H9 (cell line): ENCODE results near the gene ADGRL3. TPM values are rescaled to one million over a fixed set of nuclear protein-coding genes. Genes with fewer than 3 reads are reported as not detected.

Experiments used
- DNase-seq: peaks from one replicate; pipeline ENCODE4 v3.0.0-alpha.2; 2017
- H2AFZ ChIP-seq: one replicate; pipeline ENCODE4 v1.6.1; 2013; ENCODE audit warnings: mild to moderate bottlenecking, low read length, control low read depth, moderate library complexity
- H2AK5ac ChIP-seq: 2 replicates; pipeline ENCODE4 v1.6.1; 2013; ENCODE audit warnings: low read length, control low read depth, mixed read lengths; ENCODE audit not compliant: insufficient read length
- H2BK120ac ChIP-seq: one replicate; pipeline ENCODE4 v1.6.1; 2013; ENCODE audit warnings: low read depth, mild to moderate bottlenecking, low read length, control low read depth, inconsistent platforms; ENCODE audit not compliant: poor library complexity, severe bottlenecking
- H2BK12ac ChIP-seq: 2 replicates; pipeline ENCODE4 v1.6.1; 2013; ENCODE audit warnings: low read length, control low read depth, mixed read lengths, low read depth; ENCODE audit not compliant: insufficient read length
- H2BK15ac ChIP-seq: 2 replicates; pipeline ENCODE4 v1.6.1; 2013; ENCODE audit warnings: low read depth, low read length, control low read depth
- H2BK20ac ChIP-seq: one replicate; pipeline ENCODE4 v1.6.1; 2013; ENCODE audit warnings: low read depth, mild to moderate bottlenecking, low read length, control low read depth, inconsistent platforms; ENCODE audit not compliant: poor library complexity, severe bottlenecking
- H2BK5ac ChIP-seq: 2 replicates; pipeline ENCODE4 v1.6.1; 2013; ENCODE audit warnings: low read length, control low read depth, mixed read lengths; ENCODE audit not compliant: insufficient read length
- H3K14ac ChIP-seq: 2 replicates; pipeline ENCODE4 v1.6.1; 2013; ENCODE audit warnings: low read length, control low read depth; ENCODE audit not compliant: insufficient read depth
- H3K18ac ChIP-seq: 2 replicates; pipeline ENCODE4 v1.6.1; 2013; ENCODE audit warnings: low read depth, mild to moderate bottlenecking, mixed read lengths, low read length, control low read depth; ENCODE audit not compliant: insufficient read length
- H3K23ac ChIP-seq: 2 replicates; pipeline ENCODE4 v1.6.1; 2013; ENCODE audit warnings: low read length, control low read depth, mixed read lengths, low read depth; ENCODE audit not compliant: insufficient read length
- H3K23me2 ChIP-seq: 2 replicates; pipeline ENCODE4 v1.6.1; 2013; ENCODE audit warnings: low read depth, mild to moderate bottlenecking, mixed read lengths, low read length, control low read depth; ENCODE audit not compliant: insufficient read length, poor library complexity, severe bottlenecking
- H3K27ac ChIP-seq: 2 replicates; pipeline ENCODE4 v1.5.1; 2013; ENCODE audit warnings: low read length, control low read depth, mixed read lengths, low read depth; ENCODE audit not compliant: insufficient read length
- H3K27me3 ChIP-seq: 2 replicates; pipeline ENCODE4 v1.6.1; 2013; ENCODE audit warnings: low read length, control low read depth, inconsistent platforms; ENCODE audit not compliant: insufficient read depth
- H3K4ac ChIP-seq: 2 replicates; pipeline ENCODE4 v1.6.1; 2013; ENCODE audit warnings: low read depth, mild to moderate bottlenecking, control low read depth, inconsistent platforms, low read length, moderate library complexity
- H3K4me1 ChIP-seq: 2 replicates; pipeline ENCODE4 v1.6.1; 2013; ENCODE audit warnings: low read length, control low read depth, inconsistent platforms; ENCODE audit not compliant: insufficient read depth
- H3K4me2 ChIP-seq: 2 replicates; pipeline ENCODE4 v1.6.1; 2013; ENCODE audit warnings: low read length, control low read depth, mixed read lengths; ENCODE audit not compliant: insufficient read length, insufficient read depth
- H3K56ac ChIP-seq: 2 replicates; pipeline ENCODE4 v1.6.1; 2013; ENCODE audit warnings: low read depth, mild to moderate bottlenecking, mixed read lengths, low read length, control low read depth; ENCODE audit not compliant: insufficient read length
- H3K79me1 ChIP-seq: 2 replicates; pipeline ENCODE4 v1.6.1; 2013; ENCODE audit warnings: low read depth, mild to moderate bottlenecking, moderate library complexity, low read length, control low read depth, inconsistent platforms; ENCODE audit not compliant: insufficient read depth, poor library complexity, severe bottlenecking
- H3K79me2 ChIP-seq: 2 replicates; pipeline ENCODE4 v1.6.1; 2013; ENCODE audit warnings: low read length, control low read depth, inconsistent platforms; ENCODE audit not compliant: insufficient read depth
- H3K9ac ChIP-seq: 2 replicates; pipeline ENCODE4 v1.6.1; 2013; ENCODE audit warnings: low read length, control low read depth, mixed read lengths; ENCODE audit not compliant: insufficient read length; ENCODE audit errors: extremely low read depth
- H3K9me3 ChIP-seq: one replicate; pipeline ENCODE4 v1.6.1; 2013; ENCODE audit warnings: low read depth, low read length, inconsistent platforms; ENCODE audit not compliant: control insufficient read depth
- H3T11ph ChIP-seq: one replicate; pipeline ENCODE4 v1.6.1; 2013; ENCODE audit warnings: mild to moderate bottlenecking, low read length, control low read depth, inconsistent platforms
- H4K20me1 ChIP-seq: one replicate; pipeline ENCODE4 v1.6.1; 2013; ENCODE audit not compliant: control insufficient read depth, insufficient read length, insufficient read depth
- H4K5ac ChIP-seq: 2 replicates; pipeline ENCODE4 v1.6.1; 2013; ENCODE audit warnings: low read depth, mild to moderate bottlenecking, mixed read lengths, low read length, control low read depth; ENCODE audit not compliant: insufficient read length
- H4K8ac ChIP-seq: replicated peaks from 2 replicates; pipeline ENCODE4 v1.6.1; 2013; ENCODE audit warnings: low read length, control low read depth, mixed read lengths, low read depth; ENCODE audit not compliant: insufficient read length
- H4K91ac ChIP-seq: 2 replicates; pipeline ENCODE4 v1.6.1; 2013; ENCODE audit warnings: low read depth, mild to moderate bottlenecking, moderate library complexity, mixed read lengths, low read length, control low read depth; ENCODE audit not compliant: insufficient read length
- H3K27ac Mint-ChIP-seq, 3 experiments: 2 replicates in 2 of 3; 3 replicates in 1 of 3; pipeline ENCODE4 v1.8.0; 2020 to 2021; ENCODE audit warnings: mixed read lengths in 3 of 3, mild to moderate bottlenecking in 1 of 3, moderate library complexity in 1 of 3
- H3K27me3 Mint-ChIP-seq: 2 replicates; pipeline ENCODE4 v1.8.0; 2021; ENCODE audit warnings: low read depth, mild to moderate bottlenecking, moderate library complexity, mixed read lengths
- H3K36me3 Mint-ChIP-seq, 3 experiments: 2 replicates in 2 of 3; 3 replicates in 1 of 3; pipeline ENCODE4 v1.8.0; 2020 to 2021; ENCODE audit warnings: low read depth in 3 of 3, mixed read lengths in 3 of 3; ENCODE audit not compliant: insufficient read depth in 1 of 3
- H3K4me1 Mint-ChIP-seq, 2 experiments: 2 replicates each; pipeline ENCODE4 v1.8.0; 2020; ENCODE audit warnings: mixed read lengths in 2 of 2
- H3K4me3 Mint-ChIP-seq, 2 experiments: 2 replicates in 1 of 2; 3 replicates in 1 of 2; pipeline ENCODE4 v1.8.0; 2020 to 2021; ENCODE audit warnings: mild to moderate bottlenecking in 2 of 2, mixed read lengths in 2 of 2, moderate library complexity in 1 of 2
- H3K9me3 Mint-ChIP-seq, 2 experiments: 2 replicates in 1 of 2; 3 replicates in 1 of 2; pipeline ENCODE4 v1.8.0; 2020; ENCODE audit warnings: mild to moderate bottlenecking in 2 of 2, mixed read lengths in 2 of 2, moderate library complexity in 1 of 2
- CTCF ChIP-seq: fragments of 200-600 bp; sonication (generic); conservative IDR thresholded peaks from 3 replicates; pipeline ENCODE4 v1.8.0; 2021; ENCODE audit warnings: antibody characterized with exemption, mild to moderate bottlenecking
- total RNA-seq: library from RNA; stranded (reverse); gene quantifications from 2 replicates; pipeline ENCODE4 v1.2.1, GENCODE V29; 2021

The ADGRL3 gene
- total RNA-seq, 1 experiment from 2014 or later = 5.9 TPM

GRCh38 chr4:61838072-61838471, 637.9 kb downstream of the ADGRL3 start:
- Histone ChIP-seq H2BK120ac (no peak overlapping the region), H4K91ac (no peak overlapping the region), H3K27ac (no peak overlapping the region), H3K79me1 (no peaks in the 10 kb centered on the region), H2BK20ac (no peak overlapping the region), H3T11ph (no peak overlapping the region), H2BK5ac (no peak overlapping the region), H3K79me2 (no peaks in the 10 kb centered on the region), H3K56ac (no peak overlapping the region), H3K4me1 (peaks cover 8% of the 10 kb centered on the region; the same call in 1 of the 2 replicates), H3K18ac (no peak overlapping the region), H2BK12ac (no peak overlapping the region), H3K4ac (no peak overlapping the region), H3K27me3 (no peaks in the 10 kb centered on the region), H2AK5ac (no peak overlapping the region), H4K20me1 (no peaks in the 10 kb centered on the region), H3K4me2 (no peak overlapping the region), H4K8ac (no peak overlapping the region), H3K9ac (no peak overlapping the region), H3K23me2 (no peaks in the 10 kb centered on the region), H2BK15ac (no peak overlapping the region), H4K5ac (no peak overlapping the region), H3K14ac (no peak overlapping the region), H3K23ac (no peak overlapping the region), H2AFZ (no peak overlapping the region), H3K9me3 (no peaks in the 10 kb centered on the region)
- Mint-ChIP-seq H3K36me3 (peaks cover 0 to 12% (median 1%) of the 10 kb centered on the region in 3 experiments; a peak in 6 of 7 replicates), H3K4me1 (peaks cover 73 to 76% of the 10 kb centered on the region in 2 experiments), H3K9me3 (peaks cover 0 to 4% of the 10 kb centered on the region in 2 experiments; a peak in 1 of 5 replicates), H3K27me3 (no peaks in the 10 kb centered on the region), H3K4me3 (no peak overlapping the region), H3K27ac (peak overlapping the region; percentile 58 to 99 (median 81); a peak in 5 of 7 replicates)
- DNase-seq = no peak
- TF ChIP-seq CTCF = no peak
